A673 (cell line): Measurements from ENCODE around the gene VAV1. TPM values are rescaled to one million over a fixed set of nuclear protein-coding genes. Genes with fewer than 3 reads are reported as not detected.

ENCODE experiments used
- BruUV-seq: library from RNA; stranded (reverse); fragments of 400-500 nt; replicated peaks from 2 replicates; lab custom pipeline; 2021; lab: Mats Ljungman, UMichigan
- CTCF ChIA-PET: fragments of 300-600 bp; sonication (Branson Sonifier 250); formaldehyde crosslinking; loops from one replicate; lab custom pipeline; 2022; ENCODE audit warnings: antibody characterized with exemption; lab: Charles Lee
- POLR2A ChIA-PET: fragments of 300-600 bp; sonication (Branson Sonifier 250); formaldehyde crosslinking; loops from one replicate; lab custom pipeline; 2022; ENCODE audit warnings: antibody characterized with exemption; ENCODE audit not compliant: low non-redundant PET; lab: Charles Lee
- DNase-seq: peaks from one replicate; pipeline ENCODE4 v3.0.0-alpha.2; 2015; ENCODE audit warnings: low spot score
- H3K27ac ChIP-seq: fragments of 200-600 bp; sonication (generic); 2 replicates; pipeline ENCODE4 v1.5.1; 2016; ENCODE audit warnings: mixed run types, low read depth, mild to moderate bottlenecking, mixed read lengths, antibody characterized with exemption, low read length; ENCODE audit not compliant: poor library complexity, severe bottlenecking
- H3K27me3 ChIP-seq: fragments of 200-600 bp; sonication (generic); replicated peaks from 2 replicates; pipeline ENCODE4 v1.6.1; 2017; ENCODE audit warnings: mixed run types, low read depth, mild to moderate bottlenecking, mixed read lengths, antibody characterized with exemption, low read length; ENCODE audit not compliant: insufficient read depth, poor library complexity
- H3K36me3 ChIP-seq: fragments of 200-600 bp; sonication (generic); 2 replicates; pipeline ENCODE4 v1.6.1; 2016; ENCODE audit warnings: mixed run types, mild to moderate bottlenecking, mixed read lengths, antibody characterized with exemption, low read length; ENCODE audit not compliant: insufficient read depth, poor library complexity, severe bottlenecking
- H3K4me1 ChIP-seq: fragments of 200-600 bp; sonication (generic); 2 replicates; pipeline ENCODE4 v1.6.1; 2017; ENCODE audit warnings: mixed run types, mild to moderate bottlenecking, mixed read lengths, antibody characterized with exemption, low read length; ENCODE audit not compliant: insufficient read depth, poor library complexity, severe bottlenecking
- H3K4me3 ChIP-seq: fragments of 200-600 bp; sonication (generic); 2 replicates; pipeline ENCODE4 v1.5.1; 2016; ENCODE audit warnings: low read depth, mixed run types, mild to moderate bottlenecking, mixed read lengths, low read length; ENCODE audit not compliant: poor library complexity, severe bottlenecking
- H3K9me3 ChIP-seq: fragments of 200-600 bp; sonication (generic); 2 replicates; pipeline ENCODE4 v1.6.1; 2016; ENCODE audit warnings: mixed run types, low read depth, mild to moderate bottlenecking, mixed read lengths, antibody characterized with exemption, low read length; ENCODE audit not compliant: poor library complexity, severe bottlenecking
- EZH2 ChIP-seq: fragments of 200-600 bp; sonication (generic); IDR thresholded peaks from 2 replicates; pipeline ENCODE4 v1.6.1; 2017; ENCODE audit warnings: borderline replicate concordance, low read depth, mild to moderate bottlenecking, mixed read lengths, antibody characterized with exemption, low read length; ENCODE audit not compliant: poor library complexity, severe bottlenecking
- intact Hi-C: fragments of 100-400 bp; cut with micrococcal nuclease; formaldehyde crosslinking; loops from one replicate; pipeline ENCODE4 v1.10.0; 2022; ENCODE audit not compliant: unreplicated experiment
- total RNA-seq: library from RNA; stranded (reverse); gene quantifications from 2 replicates; pipeline ENCODE4 v1.2.3, GENCODE V29; 2021
- TF ChIP-seq, protein P1 (sequence below): fragments of 300-800, 200-600 bp; sonication (generic); conservative IDR thresholded peaks from 2 replicates; pipeline ENCODE4 v1.5.1; 2017; ENCODE audit warnings: low read depth, mild to moderate bottlenecking, antibody characterized with exemption, low read length, moderate library complexity, mixed read lengths

The VAV1 gene
- total RNA-seq, 1 experiment from 2014 or later = 51.6 TPM

DNA sequence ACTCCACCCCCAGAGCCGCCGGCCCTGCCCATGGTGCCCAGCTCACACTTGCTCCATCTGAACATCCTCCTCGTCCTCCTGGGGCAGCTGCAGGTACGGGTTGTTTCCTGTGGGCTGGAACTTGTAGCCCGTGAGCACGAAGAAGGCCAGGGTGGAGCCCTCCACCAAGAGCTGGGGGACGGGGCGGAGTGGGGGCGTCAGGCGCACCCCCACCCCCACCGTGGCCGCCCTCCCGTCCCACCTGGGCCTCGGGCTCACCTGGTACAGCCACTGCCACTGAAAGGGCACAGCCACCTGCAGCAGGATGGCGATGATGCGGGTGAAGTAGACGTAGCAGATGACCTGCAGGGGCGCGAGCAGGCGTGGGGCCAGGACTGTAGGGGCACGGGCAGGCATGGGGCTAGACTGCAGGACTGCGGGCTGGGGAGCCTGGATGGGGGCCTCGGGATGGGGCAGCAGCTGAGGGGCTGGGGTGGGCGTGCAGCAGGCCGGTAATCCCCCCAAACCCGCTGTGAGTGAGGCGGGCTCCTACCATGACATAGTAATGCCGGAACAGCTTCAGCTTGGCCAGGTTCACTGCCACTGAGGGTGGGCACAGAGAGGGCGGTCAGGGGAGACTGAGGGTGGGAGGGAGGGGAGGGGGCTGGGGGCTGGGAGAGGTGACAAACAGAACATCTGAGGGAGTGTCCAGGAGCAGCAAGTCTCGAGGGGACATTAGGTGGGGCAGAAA is 41.4 kb upstream of the VAV1 start:
- no peak for DNase-seq
- TF ChIP-seq, protein P1, sequence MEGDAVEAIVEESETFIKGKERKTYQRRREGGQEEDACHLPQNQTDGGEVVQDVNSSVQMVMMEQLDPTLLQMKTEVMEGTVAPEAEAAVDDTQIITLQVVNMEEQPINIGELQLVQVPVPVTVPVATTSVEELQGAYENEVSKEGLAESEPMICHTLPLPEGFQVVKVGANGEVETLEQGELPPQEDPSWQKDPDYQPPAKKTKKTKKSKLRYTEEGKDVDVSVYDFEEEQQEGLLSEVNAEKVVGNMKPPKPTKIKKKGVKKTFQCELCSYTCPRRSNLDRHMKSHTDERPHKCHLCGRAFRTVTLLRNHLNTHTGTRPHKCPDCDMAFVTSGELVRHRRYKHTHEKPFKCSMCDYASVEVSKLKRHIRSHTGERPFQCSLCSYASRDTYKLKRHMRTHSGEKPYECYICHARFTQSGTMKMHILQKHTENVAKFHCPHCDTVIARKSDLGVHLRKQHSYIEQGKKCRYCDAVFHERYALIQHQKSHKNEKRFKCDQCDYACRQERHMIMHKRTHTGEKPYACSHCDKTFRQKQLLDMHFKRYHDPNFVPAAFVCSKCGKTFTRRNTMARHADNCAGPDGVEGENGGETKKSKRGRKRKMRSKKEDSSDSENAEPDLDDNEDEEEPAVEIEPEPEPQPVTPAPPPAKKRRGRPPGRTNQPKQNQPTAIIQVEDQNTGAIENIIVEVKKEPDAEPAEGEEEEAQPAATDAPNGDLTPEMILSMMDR = no peak
- no peak for TF ChIP-seq EZH2
- Histone ChIP-seq H3K27me3 (no peaks in the 10 kb centered on the region), H3K36me3 (no peaks in the 10 kb centered on the region), H3K9me3 (no peaks in the 10 kb centered on the region), H3K4me1 (peaks cover 11% of the 10 kb centered on the region), H3K4me3 (no peak overlapping the region), H3K27ac (no peak overlapping the region)
- CTCF ChIA-PET = no interaction called here
- intact Hi-C loops = no loop called here
- BruUV-seq = no TSS peak
- POLR2A ChIA-PET = interaction anchor here (0.5 to 0.7 kb wide), 2 partner anchors 27 to 1331 kb away, joined by 4 to 12 read pairs; no protein-coding TSS in a partner anchor

DNA sequence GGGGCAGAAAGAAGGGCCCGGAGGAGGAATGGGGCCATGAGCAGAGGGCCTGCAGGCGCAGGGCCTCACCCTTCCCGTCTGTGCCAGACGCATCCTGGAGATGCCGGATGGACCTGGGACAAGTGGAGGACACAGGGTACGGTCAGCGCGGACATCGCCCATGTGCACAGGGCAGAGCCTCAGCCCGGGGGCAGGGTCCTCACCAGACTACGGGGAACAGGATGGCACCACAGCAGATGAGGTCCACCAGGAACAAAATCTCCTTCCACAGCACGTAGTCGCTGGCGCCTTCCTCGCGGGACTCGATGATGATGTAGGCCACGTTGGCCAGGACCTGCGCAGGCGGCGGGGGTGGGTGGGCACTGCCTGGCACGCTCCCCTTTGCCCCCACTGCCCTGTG is 40.7 kb upstream of the VAV1 start:
- no peaks in the 10 kb centered on the region for H3K27me3 ChIP-seq
- H3K36me3 ChIP-seq = no peaks in the 10 kb centered on the region
- no peaks in the 10 kb centered on the region for H3K9me3 ChIP-seq
- no peak overlapping the region for H3K27ac ChIP-seq
- intact Hi-C loops = no loop called here
- POLR2A ChIA-PET = no interaction called here
- H3K4me3 ChIP-seq = no peak overlapping the region
- BruUV-seq = no TSS peak
- TF ChIP-seq, protein P1 = no peak
- TF ChIP-seq EZH2 = no peak
- no peak for DNase-seq
- H3K4me1 ChIP-seq = peaks cover 12% of the 10 kb centered on the region
- CTCF ChIA-PET = no interaction called here

DNA sequence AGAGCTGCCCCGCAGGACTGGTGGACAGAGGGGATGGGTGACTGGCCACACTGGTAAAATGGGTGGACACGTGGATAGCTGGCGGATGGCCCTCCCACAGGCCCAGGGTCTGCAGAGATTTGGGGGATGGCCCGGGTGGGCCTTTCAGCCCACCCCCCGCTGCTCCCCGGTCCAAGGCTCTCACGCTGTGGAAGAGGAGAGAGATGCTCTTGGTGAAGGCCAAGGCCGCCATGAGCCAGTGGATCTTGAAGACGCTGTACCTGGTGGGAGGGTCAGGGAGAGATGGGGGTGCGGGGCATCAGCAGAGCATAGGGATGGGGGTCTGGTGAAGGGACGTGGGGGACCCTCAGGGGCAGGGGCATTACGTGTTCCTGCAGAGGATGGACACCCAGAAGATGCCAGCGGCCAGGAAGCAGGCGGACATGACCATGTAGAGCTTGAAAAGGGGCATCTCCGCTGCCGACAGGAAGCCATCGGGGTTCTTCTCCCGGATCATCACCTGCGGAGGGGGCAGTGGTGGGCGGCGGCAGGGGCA is 39.6 kb upstream of the VAV1 start:
- no peak overlapping the region for H3K27ac ChIP-seq
- intact Hi-C loops = no loop called here
- H3K4me3 ChIP-seq = no peak overlapping the region
- no peaks in the 10 kb centered on the region for H3K9me3 ChIP-seq
- no peaks in the 10 kb centered on the region for H3K36me3 ChIP-seq
- DNase-seq = no peak
- TF ChIP-seq EZH2 = no peak
- TF ChIP-seq, protein P1 = no peak
- ChIA-PET POLR2A (no interaction called here), CTCF (interaction anchor here (0.5 to 0.7 kb wide), 2 partner anchors 14 to 370 kb away, joined by 3 read pairs; no protein-coding TSS in a partner anchor)
- H3K4me1 ChIP-seq = peaks cover 13% of the 10 kb centered on the region
- no peaks in the 10 kb centered on the region for H3K27me3 ChIP-seq
- no TSS peak for BruUV-seq
